Psoas muscle (tissue), 8 donors: Measurements from ENCODE around the gene LAMA4. TPM values are rescaled to one million over a fixed set of nuclear protein-coding genes. Genes with fewer than 3 reads are reported as not detected.

Experiments used
- ATAC-seq, 4 donors: fragments of 200-7000 bp; cut with Tn5 transposase; one replicate each; pipeline ENCODE4 v1.9.1; 2020; ENCODE audit warnings: moderate library complexity in 3 of 4, mild to moderate bottlenecking in 2 of 4
- DNase-seq, 2 donors: peaks; one replicate each; pipeline ENCODE4 v3.0.0-alpha.2; 2020
- H3K27ac ChIP-seq: fragments of 200-600 bp; one replicate; pipeline ENCODE4 v1.8.0; 2022
- H3K27me3 ChIP-seq, 3 donors: fragments of 200-600 bp in 1 of 3; one replicate each; pipeline versions ENCODE4 v1.6.1 to v1.8.0; 2013 to 2022; ENCODE audit warnings: low read length in 2 of 3, mild to moderate bottlenecking in 2 of 3, moderate library complexity in 1 of 3; ENCODE audit not compliant: insufficient read depth in 3 of 3
- H3K36me3 ChIP-seq, 2 donors: fragments of 200-600 bp in 1 of 2; one replicate each; pipeline versions ENCODE4 v1.6.1 to v1.8.0; 2013 to 2022; ENCODE audit warnings: low read depth in 1 of 2, mild to moderate bottlenecking in 1 of 2, moderate library complexity in 1 of 2; ENCODE audit not compliant: insufficient read depth in 1 of 2
- H3K4me1 ChIP-seq: fragments of 200-600 bp; one replicate; pipeline ENCODE4 v1.8.0; 2022
- H3K4me3 ChIP-seq: fragments of 200-600 bp; one replicate; pipeline ENCODE4 v1.8.0; 2022; ENCODE audit warnings: mild to moderate bottlenecking
- H3K9me3 ChIP-seq: fragments of 200-600 bp; one replicate; pipeline ENCODE4 v1.8.0; 2022
- WGBS, 3 donors: extraction: QIAGEN DNeasy Blood & Tissue Kit; methylation state at CpG; one replicate each; pipeline versions ENCODE4 v1.1.6 to v1.1.7; 2013; 5-methylcytosine and 5-hydroxymethylcytosine counted together
- intact Hi-C, 2 donors: fragments of 100-400 bp; cut with DNase I; formaldehyde crosslinking; loops; one replicate each; pipeline versions ENCODE4 v1.11.0 to v1.14.2; 2022
- polyA plus RNA-seq, 3 donors: library from polyadenylated mRNA; stranded (reverse); fragments of 200-250 nt; gene quantifications; one replicate each; pipeline ENCODE4 v1.2.3, GENCODE V29; 2013
- total RNA-seq, 4 donors: library from RNA; stranded (reverse); fragmentation: NEBNext Ultra II Directional in 2 of 4; extraction: Animal tissue kit (Norgen Biotek cat#: 25700) in 2 of 4; gene quantifications; one replicate each; pipeline versions ENCODE4 v1.2.1 to v1.2.4, GENCODE V29; 2021 to 2023
- TF ChIP-seq, protein P1 (sequence below): fragments of 200-600 bp; IDR thresholded peaks from one replicate; pipeline ENCODE4 v1.8.0; 2022; ENCODE audit warnings: antibody characterized with exemption
- donor health status: healthy with polysubstance abuse.
- donor health status: DM: no; HTN: no; CAD: no; lungs with moderate emphysema.
- donor health status: Bipolar disorder and iron deficiency.
- donor health status: healthy.
- donor health status: DM: yes; HTN: yes; CAD: no.
- donor health status: DM: no; HTN: no; CAD: no.
- donor health status: DM: no; HTN: no; CAD: no.
- donor health status: DM: yes; HTN: yes; CAD: no.

Gene LAMA4
- total and polyA plus RNA-seq, 7 donors: 3.0 to 15.8 (median 5.3) TPM

DNA sequence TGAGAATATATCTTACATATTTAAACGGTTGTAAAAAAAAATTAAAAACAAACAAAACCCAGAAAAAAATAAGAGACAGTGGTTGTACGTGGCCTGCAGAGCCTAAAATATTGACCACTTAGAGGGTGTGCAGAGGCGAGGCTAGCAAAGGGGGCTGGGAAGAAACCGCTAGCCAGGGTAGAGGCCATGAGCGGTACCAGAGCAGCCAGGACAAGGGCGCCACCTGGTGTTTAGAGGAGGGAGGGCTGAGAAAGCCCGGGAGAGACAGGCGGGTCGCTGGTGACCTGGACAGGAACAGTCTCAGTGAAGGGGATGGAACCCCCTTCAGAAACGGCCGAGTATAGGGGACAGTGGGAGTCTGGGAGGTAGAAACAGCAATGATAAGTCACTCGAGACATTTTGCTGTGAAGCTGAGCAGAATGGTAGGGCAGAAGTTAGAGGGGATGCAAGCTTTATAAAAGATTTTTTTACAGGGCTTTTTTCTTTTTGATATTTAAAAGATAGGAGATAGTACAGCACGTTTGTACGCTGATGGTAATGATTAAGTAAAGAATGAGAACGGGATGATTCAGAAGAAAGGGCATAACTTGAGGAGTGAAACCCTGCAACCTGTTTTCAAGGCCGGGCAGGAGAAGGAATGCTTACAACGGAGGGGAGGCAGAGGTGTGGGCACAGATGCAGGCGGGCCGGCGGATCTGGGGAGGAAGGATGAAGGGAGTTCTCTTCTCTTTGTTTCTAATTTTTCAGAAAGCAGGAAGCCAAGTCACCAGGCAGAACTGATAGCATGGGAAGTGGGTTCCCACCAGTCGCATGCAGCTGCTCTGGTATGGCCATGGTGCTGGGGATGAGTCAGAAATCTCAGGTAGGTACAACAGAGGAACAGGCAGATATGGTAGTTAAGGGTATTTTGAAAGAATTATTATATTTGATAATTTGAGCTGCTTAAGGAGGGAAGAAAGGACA, 90.8 kb downstream of the LAMA4 start:
- no peaks in the 10 kb centered on the region for H3K27me3 ChIP-seq
- no peaks in the 10 kb centered on the region for H3K9me3 ChIP-seq
- 59 to 64% (median 63%) methylated on average over 21 of the region's 21 CpGs for WGBS, 3 donors
- no peaks in the 10 kb centered on the region for H3K4me1 ChIP-seq
- TF ChIP-seq, protein P1, sequence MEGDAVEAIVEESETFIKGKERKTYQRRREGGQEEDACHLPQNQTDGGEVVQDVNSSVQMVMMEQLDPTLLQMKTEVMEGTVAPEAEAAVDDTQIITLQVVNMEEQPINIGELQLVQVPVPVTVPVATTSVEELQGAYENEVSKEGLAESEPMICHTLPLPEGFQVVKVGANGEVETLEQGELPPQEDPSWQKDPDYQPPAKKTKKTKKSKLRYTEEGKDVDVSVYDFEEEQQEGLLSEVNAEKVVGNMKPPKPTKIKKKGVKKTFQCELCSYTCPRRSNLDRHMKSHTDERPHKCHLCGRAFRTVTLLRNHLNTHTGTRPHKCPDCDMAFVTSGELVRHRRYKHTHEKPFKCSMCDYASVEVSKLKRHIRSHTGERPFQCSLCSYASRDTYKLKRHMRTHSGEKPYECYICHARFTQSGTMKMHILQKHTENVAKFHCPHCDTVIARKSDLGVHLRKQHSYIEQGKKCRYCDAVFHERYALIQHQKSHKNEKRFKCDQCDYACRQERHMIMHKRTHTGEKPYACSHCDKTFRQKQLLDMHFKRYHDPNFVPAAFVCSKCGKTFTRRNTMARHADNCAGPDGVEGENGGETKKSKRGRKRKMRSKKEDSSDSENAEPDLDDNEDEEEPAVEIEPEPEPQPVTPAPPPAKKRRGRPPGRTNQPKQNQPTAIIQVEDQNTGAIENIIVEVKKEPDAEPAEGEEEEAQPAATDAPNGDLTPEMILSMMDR: peak; percentile 44
- intact Hi-C loops: no loop called here
- peaks cover 0 to 40% of the 10 kb centered on the region in 2 donors for H3K36me3 ChIP-seq
- H3K4me3 ChIP-seq: no peak overlapping the region
- DNase-seq (peak; percentile 56 to 71), ATAC-seq (peak in 3 of 4 donors; percentile 60 to 82 (median 80))
- no peak overlapping the region for H3K27ac ChIP-seq

DNA sequence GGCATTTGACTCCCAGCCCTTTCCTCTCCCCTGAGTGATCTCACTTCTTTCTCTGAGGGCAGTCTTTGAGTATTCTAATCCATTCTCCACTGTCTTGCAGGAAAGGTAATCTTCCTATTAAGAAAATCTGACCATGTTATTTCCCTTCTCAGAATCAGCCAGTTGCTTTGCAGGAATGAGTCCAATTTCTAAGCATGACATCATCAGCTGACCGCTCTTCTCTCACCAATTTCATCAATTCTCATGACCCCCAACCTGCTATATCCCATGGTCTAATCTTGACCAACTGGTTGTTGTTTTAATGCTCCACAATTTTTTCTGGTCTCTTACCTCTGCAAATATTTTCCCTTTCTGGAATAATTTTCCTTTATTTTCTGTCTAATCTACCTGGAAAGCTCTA, 93.6 kb downstream of the LAMA4 start:
- intact Hi-C loops: no loop called here
- Histone ChIP-seq H3K4me3 (no peak overlapping the region), H3K36me3 (peaks cover 0 to 36% of the 10 kb centered on the region in 2 donors), H3K27me3 (no peaks in the 10 kb centered on the region), H3K4me1 (no peaks in the 10 kb centered on the region), H3K27ac (no peak overlapping the region), H3K9me3 (no peaks in the 10 kb centered on the region)
- TF ChIP-seq, protein P1: no peak
- 51 to 68% (median 57%) methylated on average over 1 of the region's 1 CpG for WGBS, 3 donors
- ATAC-seq (no peak), DNase-seq (no peak)

DNA sequence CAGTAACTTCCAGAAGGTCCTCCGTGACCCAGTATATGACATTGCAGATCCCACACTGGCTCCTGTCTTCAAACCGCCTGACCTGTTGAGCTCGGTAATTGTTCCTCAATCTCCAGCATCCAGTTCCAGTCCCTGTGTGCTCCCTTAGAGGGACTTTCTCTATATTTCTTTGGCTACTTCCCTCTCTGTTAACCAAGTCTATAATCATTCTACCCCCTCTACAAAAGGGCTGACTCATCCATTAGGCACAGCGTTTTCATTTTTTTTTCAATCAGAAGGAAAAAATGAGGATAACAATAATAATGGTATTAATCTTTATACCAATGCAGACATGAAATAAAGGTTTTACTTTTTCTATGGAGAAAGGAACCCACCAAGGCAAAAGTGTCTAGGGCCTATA, 97.7 kb downstream of the LAMA4 start:
- Histone ChIP-seq H3K27me3 (no peaks in the 10 kb centered on the region), H3K4me1 (no peaks in the 10 kb centered on the region), H3K9me3 (no peaks in the 10 kb centered on the region), H3K4me3 (no peak overlapping the region), H3K27ac (no peak overlapping the region), H3K36me3 (peaks cover 0 to 16% of the 10 kb centered on the region in 2 donors)
- DNase-seq (no peak), ATAC-seq (no peak)
- TF ChIP-seq, protein P1: no peak
- intact Hi-C loops: no loop called here
- 93% methylated on average over 4 of the region's 4 CpGs for WGBS, 3 donors

DNA sequence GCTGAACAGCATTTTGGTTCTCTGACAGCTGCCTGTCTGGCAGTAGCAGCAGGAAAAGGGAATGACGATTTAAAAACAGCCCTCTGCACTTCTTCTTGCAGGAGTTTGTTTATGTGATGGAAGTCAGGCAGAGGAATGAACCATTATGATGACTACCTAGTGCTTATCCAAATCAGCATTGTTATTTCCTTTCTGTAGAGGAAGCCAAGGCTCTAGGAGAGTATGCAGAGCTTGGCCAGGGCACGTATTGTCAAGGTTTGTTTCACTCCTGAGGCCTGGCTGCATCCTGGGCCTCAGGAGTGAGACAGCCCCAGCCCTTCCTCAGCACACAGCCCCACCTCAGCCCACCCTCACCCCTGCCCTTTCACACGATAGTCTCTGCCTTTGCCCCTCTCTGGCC, 98.5 kb downstream of the LAMA4 start:
- Histone ChIP-seq H3K27ac (no peak overlapping the region), H3K9me3 (no peaks in the 10 kb centered on the region), H3K27me3 (no peaks in the 10 kb centered on the region), H3K4me1 (no peaks in the 10 kb centered on the region), H3K4me3 (no peak overlapping the region), H3K36me3 (peaks cover 0 to 11% of the 10 kb centered on the region in 2 donors)
- intact Hi-C loops: no loop called here
- DNase-seq: no peak
- TF ChIP-seq, protein P1: no peak
- ATAC-seq: no peak
- WGBS, 3 donors: 50 to 56% (median 50%) methylated on average over 3 of the region's 3 CpGs
